Measurements from ENCODE around the gene SH3RF1.

SH3RF1 gene

DNA sequence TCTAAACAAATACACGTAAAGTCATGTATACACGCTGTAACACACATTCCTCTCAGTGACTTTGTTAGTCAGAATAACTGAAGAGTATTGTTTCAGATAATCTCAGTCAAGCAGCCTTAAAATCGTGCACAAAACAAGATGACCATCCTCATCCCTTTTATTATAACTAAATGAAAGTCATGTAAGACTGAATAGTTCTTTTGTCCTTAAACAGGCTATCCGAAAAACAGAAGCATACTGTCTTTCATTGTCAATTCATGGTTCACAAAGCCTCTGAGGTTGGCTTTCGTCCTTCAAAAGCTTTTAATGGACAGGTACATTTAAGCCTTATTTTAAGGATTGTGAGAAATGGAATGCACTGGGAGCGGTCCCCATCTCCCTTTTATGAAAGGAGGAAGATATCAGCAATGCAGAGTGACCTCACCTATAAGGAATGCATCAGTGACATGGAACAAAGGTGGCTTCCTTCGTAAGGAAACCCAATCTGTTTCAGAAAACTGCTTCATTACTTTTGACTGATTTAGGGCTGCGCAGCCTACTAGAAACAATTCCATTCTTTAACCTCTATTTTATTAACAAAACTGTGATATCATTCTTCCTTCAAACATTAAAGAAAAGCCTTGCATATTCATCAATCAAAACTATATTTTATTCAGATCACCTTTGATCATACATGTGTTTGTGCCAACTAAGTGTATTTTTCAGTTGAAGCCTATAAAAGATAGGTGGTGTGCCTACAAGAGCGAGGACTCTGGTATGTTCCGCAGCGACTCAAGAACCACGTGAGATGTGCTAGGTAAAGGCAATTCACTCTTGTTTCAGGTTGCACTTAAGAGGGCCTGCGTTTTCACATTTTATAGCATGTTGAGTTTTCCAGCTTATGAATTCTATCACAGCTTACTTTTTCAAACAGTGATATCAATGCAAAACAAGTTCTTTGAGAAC, 19.2 kb downstream of the SH3RF1 start:
- no peak for DNase-seq (ENCODE audit: low read depth)

- DNase-seq (ENCODE audit: low read depth) = no peak
Observed at GRCh38 chr4:169250796-169251195, 20.0 kb downstream of the SH3RF1 start.

DNA sequence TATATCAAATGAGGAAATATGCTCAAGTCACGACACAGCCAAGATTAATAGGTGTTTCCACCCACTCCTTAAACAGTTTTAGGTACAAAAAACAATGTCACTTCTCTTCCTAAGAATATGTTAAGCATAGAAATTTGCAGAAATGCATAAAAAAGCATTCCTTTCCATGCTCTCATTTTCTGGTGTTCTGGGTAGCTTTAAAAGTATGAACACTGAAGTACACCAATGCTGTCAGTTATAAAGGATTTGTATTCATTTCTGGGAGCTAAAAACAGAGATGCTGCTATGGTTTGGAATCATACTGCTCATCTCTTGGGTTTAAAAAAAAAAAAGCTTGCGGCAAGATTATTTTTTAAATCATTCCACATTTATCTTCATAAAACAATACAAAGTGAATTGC, 20.8 kb downstream of the SH3RF1 start:
- DNase-seq (ENCODE audit: low read depth) = no peak

GRCh38 chr4:169249214-169249973, 21.4 kb downstream of the SH3RF1 start:
- no peak for DNase-seq (ENCODE audit: low read depth)

DNA sequence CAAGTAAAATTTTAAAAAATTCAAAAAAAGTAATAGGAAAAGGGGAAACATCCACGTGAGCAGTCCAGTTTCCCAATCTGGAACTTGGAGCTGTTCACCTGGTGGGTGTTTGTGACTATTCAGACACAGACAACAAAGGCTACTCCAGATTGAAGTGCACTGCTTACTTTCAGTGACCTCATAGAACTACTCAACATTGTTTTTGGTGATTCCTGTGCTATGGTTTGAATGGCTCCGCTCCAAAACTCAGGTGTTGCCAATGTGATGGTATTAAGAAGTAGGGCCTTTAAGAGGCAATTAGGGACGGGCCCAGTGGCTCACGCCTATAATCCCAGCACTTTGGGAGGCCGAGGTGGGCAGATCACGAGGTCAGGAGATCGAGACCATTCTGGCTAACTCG, 22.1 kb downstream of the SH3RF1 start:
- DNase-seq (ENCODE audit: low read depth) = no peak

DNA sequence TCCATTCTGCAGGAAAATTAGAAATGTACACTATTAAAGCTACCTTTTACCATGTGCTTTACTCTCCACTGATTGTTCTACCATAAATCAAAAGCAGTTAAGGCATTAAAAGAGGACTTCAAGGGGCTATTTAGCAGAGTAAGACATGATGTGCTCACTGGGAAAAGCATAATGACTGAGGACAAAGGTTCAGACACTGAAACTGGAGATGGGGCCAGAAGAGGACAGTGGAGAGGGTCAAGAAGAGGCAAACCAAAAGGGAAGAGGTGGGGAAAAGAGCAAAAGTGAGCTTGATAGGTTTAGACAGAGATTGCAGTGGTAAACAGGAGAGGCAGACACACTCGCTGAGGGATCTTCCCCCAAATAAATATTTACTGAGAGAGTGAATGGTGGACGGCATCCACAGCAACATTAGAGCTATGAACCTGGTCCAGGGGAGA, 23.8 kb downstream of the SH3RF1 start:
- DNase-seq (ENCODE audit: low read depth) = no peak

DNA sequence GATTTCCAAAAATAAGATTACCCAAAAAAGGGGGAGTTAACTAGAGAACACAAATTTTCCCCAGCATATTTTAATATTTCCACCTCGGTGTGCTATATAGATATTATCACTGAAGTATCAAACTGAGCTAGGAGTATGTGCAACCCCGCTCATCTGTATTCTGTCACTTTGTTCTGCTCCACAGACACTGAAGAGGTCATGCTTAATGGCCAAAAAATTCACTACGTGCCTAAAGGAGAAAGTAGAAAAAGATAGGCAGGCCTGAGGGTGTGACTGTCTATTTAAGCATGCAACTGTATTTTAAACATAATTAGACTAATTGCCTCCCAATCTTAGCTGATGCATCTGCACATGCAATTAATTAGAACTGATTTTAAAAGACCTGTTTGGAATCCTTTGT, 24.5 kb downstream of the SH3RF1 start:
- no peak for DNase-seq (ENCODE audit: low read depth)

DNA sequence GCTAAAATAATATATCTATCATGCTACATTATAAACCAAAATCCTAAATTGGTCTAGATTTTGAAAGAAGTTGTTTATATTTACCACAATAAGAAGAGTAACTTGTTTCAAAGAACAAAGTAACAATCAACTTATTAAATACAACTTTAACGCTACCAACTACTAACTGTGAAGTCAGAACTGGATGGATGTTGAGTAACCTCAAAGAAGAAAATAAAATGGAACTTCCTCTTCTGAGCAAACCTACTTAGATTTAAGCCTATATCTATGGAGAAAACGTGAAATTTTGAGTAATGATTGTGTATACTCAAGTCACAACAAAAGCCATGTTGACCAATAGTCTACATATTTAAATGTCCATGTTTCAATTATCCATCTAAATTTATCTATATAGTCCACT, 25.7 kb downstream of the SH3RF1 start:
- no peak for DNase-seq (ENCODE audit: low read depth)

DNA sequence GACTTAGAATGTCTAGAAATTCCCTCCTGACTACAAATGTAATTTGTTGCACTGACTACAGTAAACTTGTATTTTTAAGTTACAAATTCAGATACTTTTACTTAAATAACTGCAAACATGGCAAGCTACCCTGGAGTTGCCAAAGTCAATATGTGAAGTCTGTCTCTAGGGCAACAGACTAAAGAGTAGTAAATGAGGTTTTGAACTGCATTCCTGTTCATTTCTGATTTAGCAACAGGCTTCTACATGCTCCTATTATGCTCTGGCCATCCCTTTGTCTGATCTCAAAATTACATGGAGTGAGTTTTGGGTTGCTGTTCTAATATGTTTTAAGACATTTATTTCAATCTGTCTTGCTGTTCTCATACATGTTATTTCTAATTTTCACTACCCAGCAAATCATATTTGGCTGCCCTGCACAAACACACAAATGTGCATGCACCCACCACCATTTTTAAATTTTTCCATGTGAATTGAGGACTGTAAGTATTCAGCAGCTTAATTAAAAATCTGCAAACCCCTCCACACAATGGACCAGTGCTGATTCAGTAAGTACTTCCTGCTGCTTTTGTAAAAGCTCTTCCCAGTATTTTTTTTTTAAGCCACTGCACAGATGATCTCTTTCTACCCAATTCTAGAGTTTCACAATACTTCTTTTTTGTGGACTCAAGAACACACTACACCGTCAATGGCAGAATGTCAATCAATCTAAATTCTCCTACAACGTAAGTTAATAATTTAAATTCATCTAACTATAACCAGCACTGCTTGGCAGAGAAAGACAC, 26.7 kb downstream of the SH3RF1 start:
- DNase-seq (ENCODE audit: low read depth) = peak; percentile 83

GRCh38 chr4:169241464-169241863, 29.3 kb downstream of the SH3RF1 start:
- no peak for DNase-seq (ENCODE audit: low read depth)

- DNase-seq (ENCODE audit: low read depth) = no peak
Observed at GRCh38 chr4:169239221-169239905, 31.4 kb downstream of the SH3RF1 start.

DNA sequence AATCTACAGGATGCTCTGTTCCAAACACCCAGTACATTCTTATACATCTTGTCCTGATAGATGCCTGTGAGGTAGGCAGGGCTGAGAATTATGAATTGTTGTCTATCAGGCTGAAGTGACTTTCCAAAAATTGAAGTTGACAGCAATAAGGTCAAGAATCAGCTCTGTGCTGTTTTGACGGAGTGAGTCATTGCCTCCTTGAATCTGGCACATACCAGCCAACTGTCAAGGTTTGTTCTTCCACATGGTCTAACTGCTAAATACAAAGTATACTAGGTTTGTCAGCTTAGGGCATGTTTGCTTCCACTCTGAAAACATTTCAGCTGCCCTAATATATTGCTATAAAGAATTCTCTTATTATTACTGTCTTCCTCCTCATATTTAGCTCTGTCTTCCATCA, 32.3 kb downstream of the SH3RF1 start:
- DNase-seq (ENCODE audit: low read depth) = peak; percentile 33

DNA sequence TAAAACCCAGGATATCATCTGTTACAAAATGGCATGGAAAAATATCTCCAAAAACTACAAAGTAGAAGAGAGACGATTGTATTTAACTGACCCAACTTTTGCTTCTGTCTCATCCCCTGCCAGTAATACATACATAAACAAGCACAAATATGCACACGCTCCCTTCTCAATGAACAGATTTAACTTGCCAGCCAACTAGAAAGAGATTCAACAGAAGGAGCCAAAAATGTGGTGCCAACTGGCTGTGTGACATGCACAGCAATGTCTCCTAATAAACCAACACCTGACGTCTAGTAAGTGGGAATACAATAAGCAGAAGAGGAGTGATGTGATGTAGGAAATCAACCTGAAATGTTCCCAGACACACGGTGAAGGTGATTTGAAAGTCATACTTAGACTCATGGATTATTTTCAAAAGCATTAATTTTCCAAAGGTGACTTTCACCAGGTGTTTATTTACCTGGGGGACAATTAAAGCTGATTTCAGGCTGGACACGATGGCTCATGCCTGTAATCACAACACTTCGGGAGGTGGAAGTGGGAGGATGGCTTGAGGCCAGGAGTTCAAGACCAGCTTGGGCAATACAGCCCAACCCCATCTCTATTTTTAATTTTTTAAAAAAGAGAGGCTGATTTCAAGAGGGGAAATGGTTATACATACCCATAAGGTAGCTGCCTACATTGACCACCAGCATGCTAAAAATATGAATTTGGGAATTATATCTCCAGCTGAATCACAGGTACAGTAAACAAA, 33.7 kb downstream of the SH3RF1 start:
- peak; percentile 42 for DNase-seq (ENCODE audit: low read depth)

- no peak for DNase-seq (ENCODE audit: low read depth)
Observed at GRCh38 chr4:169236078-169236477, 34.7 kb downstream of the SH3RF1 start.

DNA sequence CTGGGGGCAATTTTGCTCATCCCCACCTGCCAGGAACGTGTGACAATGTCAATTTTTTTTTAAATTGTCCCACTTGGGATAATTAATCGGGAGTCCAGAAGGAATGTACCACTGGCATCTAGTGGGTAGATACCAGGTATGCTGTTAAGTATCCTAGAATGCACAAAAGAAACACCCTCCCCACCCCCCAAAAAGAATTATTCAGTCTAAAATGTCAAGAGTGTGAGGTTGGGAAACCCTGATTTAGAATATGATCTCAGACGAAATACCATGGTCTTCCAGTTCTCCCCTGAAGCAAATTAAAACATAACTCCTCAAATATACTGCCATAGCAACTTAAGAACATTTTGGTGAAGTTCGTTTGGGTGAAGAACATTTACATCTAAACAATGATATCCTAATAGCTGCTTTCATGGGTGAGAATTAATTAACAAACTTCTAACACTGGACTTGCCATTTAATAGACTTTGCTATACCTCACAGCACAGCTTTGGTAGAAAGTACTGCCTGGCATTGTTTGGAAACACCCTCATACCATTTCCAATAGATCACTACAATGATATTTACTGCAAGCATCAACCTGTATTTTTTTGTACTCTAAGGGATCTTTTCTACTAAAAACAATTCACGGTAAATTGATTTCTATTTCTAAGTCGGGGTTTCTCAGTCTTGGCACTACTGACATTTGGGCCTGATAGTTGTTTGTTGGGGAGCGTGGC, 36.5 kb downstream of the SH3RF1 start:
- no peak for DNase-seq (ENCODE audit: low read depth)

DNA sequence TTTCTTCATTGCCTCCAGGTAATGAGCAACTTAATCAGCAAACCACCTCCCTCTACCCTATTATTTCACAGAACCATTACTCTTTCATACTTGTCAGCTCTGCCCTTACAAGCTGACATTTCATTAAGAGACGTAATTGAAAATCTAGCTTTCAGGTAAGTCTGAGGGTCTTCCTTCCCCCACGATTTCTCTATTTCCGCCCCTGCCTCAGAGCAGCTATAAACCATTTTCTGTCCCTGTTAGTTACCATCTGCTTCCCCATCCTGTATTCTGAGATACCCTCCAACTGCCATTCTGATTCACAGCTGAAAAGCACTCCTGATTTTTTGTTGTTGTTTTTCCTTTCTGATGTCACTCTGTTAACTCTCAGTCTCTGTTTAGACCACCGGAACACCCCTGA, 37.1 kb downstream of the SH3RF1 start:
- DNase-seq (ENCODE audit: low read depth) = no peak

DNA sequence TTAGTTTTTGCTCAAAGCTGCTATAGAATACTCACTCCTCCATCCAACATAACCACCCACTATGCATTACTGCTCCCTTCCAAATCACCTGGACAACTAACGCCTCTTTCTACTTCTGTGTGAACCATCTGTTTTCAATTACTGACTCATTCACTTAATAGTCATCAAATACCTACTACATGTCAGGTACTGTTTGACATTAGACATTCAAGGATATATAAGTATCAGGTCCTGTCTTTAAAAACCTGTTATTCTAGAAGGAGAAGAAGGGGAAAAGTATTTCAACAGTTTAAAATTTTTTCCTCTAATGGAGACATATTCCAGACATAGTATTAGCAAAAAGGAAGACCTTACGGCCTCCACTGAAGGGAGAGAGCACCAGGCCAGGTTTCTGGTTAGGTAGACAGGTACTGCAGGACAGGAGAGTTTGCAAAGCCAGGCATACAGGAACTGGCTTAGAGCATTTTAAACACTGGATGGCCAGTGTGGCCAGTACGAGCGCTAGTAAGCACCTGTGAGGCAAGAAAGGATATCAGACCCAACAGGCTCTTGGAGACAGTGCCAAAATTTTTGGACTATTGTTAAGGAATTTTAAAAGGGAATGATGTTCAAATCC, 39.0 kb downstream of the SH3RF1 start:
- no peak for DNase-seq (ENCODE audit: low read depth)

- peak; percentile 96 for DNase-seq (ENCODE audit: low read depth)
Observed at GRCh38 chr4:169229571-169230028, 41.2 kb downstream of the SH3RF1 start.

- DNase-seq (ENCODE audit: low read depth) = no peak
Observed at GRCh38 chr4:169228076-169228475, 42.7 kb downstream of the SH3RF1 start.

DNA sequence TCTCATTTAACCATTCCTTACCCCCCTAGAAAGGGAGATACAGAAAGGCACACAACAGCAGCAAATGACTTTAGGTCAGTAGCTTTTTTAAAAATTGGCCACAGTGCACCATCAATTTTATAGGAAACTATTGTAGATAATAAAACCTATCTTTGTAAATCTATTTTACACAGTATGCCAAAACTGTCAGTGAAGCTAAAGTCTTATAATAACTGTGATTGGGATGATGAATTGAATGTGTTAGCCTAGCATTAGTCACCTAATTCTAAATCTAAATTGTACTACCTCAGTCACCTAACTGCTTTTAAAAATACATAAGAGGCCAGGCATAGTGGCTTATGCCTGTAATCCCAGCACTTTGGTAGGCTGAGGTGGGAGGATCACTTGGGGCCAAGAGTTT, 44.2 kb downstream of the SH3RF1 start:
- DNase-seq (ENCODE audit: low read depth) = no peak

Measured in fibroblast of gingiva (primary cell).